ENCODE data around the gene SERINC3.
A peak's percentile ranks its signal among the peaks of the same experiment; 100 is the strongest.

Gene SERINC3
- long read RNA-seq, full-length matches to known transcripts, result 956 of 1,030 reads
- long read RNA-seq, partial matches to known transcripts, result 14 of 1,030 reads
- long read RNA-seq, other reads (novel, unspliced or antisense), result 60 of 1,030 reads

- Histone ChIP-seq H3K27me3 (ENCODE audit: insufficient read depth, poor library complexity, severe bottlenecking) (no peaks in the 10 kb centered on the region), H3K4me3 (replicated peaks; ENCODE audit: insufficient read depth, low read length) (peak within 1 kb of the TSS; percentile 100), H3K27ac (replicated peaks) (peak within 1 kb of the TSS; percentile 90)
- peak; percentile 87 to 97 for DNase-seq (ENCODE audit: low read depth in 1 of 2, low spot score in 1 of 2)
- TF ChIP-seq SPI1 (IDR thresholded peaks at IDR 0.05; ENCODE audit: borderline replicate concordance, low read depth) (no peak), CTCF (IDR thresholded peaks at IDR 0.05; ENCODE audit: insufficient read depth, low read length) (peak; percentile 21), POLR2AphosphoS5 (IDR thresholded peaks at IDR 0.05; ENCODE audit: low read depth) (peak; percentile 87), GABPA (IDR thresholded peaks at IDR 0.05; ENCODE audit: low read depth) (peak; percentile 54; the same call in 1 of the 2 replicates), REST (IDR thresholded peaks at IDR 0.05; ENCODE audit: insufficient replicate concordance, low read depth) (peak; percentile 57)
Observed at GRCh38 chr20:44521484-44522481, at the start of gene SERINC3. TSS of gene SERINC3 (minus strand) at chr20:44522070. CDS start at chr20:44521951, 119 bp downstream.

GRCh38 chr20:44571362-44571988 is 49.6 kb upstream of the SERINC3 start:
- no peak for DNase-seq (ENCODE audit: low read depth in 1 of 2, low spot score in 1 of 2)
- TF ChIP-seq GABPA (IDR thresholded peaks at IDR 0.05; ENCODE audit: low read depth), result no peak
- TF ChIP-seq POLR2AphosphoS5 (IDR thresholded peaks at IDR 0.05; ENCODE audit: low read depth), result no peak
- no peak for TF ChIP-seq SPI1 (IDR thresholded peaks at IDR 0.05; ENCODE audit: borderline replicate concordance, low read depth)
- no peak for TF ChIP-seq REST (IDR thresholded peaks at IDR 0.05; ENCODE audit: insufficient replicate concordance, low read depth)
- no peak for TF ChIP-seq CTCF (IDR thresholded peaks at IDR 0.05; ENCODE audit: insufficient read depth, low read length)
- Histone ChIP-seq H3K4me3 (replicated peaks; ENCODE audit: insufficient read depth, low read length) (no peak overlapping the region), H3K27me3 (ENCODE audit: insufficient read depth, poor library complexity, severe bottlenecking) (no peaks in the 10 kb centered on the region), H3K27ac (replicated peaks) (no peak overlapping the region)

GRCh38 chr20:44570367-44570766 is 48.5 kb upstream of the SERINC3 start:
- Histone ChIP-seq H3K27ac (replicated peaks) (no peak overlapping the region), H3K4me3 (replicated peaks; ENCODE audit: insufficient read depth, low read length) (no peak overlapping the region), H3K27me3 (ENCODE audit: insufficient read depth, poor library complexity, severe bottlenecking) (no peaks in the 10 kb centered on the region)
- TF ChIP-seq POLR2AphosphoS5 (IDR thresholded peaks at IDR 0.05; ENCODE audit: low read depth), result no peak
- no peak for DNase-seq (ENCODE audit: low read depth in 1 of 2, low spot score in 1 of 2)

- Histone ChIP-seq H3K27me3 (ENCODE audit: insufficient read depth, poor library complexity, severe bottlenecking) (peaks cover 2% of the 10 kb centered on the region), H3K27ac (replicated peaks) (no peak overlapping the region), H3K4me3 (replicated peaks; ENCODE audit: insufficient read depth, low read length) (no peak overlapping the region)
- TF ChIP-seq CTCF (IDR thresholded peaks at IDR 0.05; ENCODE audit: insufficient read depth, low read length), result no peak
- TF ChIP-seq POLR2AphosphoS5 (IDR thresholded peaks at IDR 0.05; ENCODE audit: low read depth), result no peak
- no peak for TF ChIP-seq GABPA (IDR thresholded peaks at IDR 0.05; ENCODE audit: low read depth)
- no peak for TF ChIP-seq REST (IDR thresholded peaks at IDR 0.05; ENCODE audit: insufficient replicate concordance, low read depth)
- no peak for TF ChIP-seq SPI1 (IDR thresholded peaks at IDR 0.05; ENCODE audit: borderline replicate concordance, low read depth)
- no peak for DNase-seq (ENCODE audit: low read depth in 1 of 2, low spot score in 1 of 2)
Observed at GRCh38 chr20:44566811-44567210, 44.9 kb upstream of the SERINC3 start.
